Measurements from ENCODE around the gene IQGAP1. TPM values are rescaled to one million over a fixed set of nuclear protein-coding genes. Genes with fewer than 3 reads are reported as not detected.

The IQGAP1 gene
- total RNA-seq, 1 experiment from 2014 or later: 72.4 TPM

GRCh38 chr15:90500171-90500570 is 112.1 kb downstream of the IQGAP1 start:
- Histone ChIP-seq H3K79me1 (ENCODE audit: insufficient read depth, low read depth, low read length, poor library complexity, severe bottlenecking) (no peaks in the 10 kb centered on the region), H2BK20ac (ENCODE audit: low read depth, low read length, poor library complexity, severe bottlenecking) (no peak overlapping the region), H4K5ac (ENCODE audit: insufficient read length, low read depth, low read length) (no peak overlapping the region), H3K27ac (ENCODE audit: insufficient read length, low read depth, low read length) (no peak overlapping the region), H2AK5ac (ENCODE audit: insufficient read length, low read length) (no peak overlapping the region), H2AFZ (ENCODE audit: low read length) (no peak overlapping the region), H3K23ac (ENCODE audit: insufficient read length, low read depth, low read length) (no peak overlapping the region), H3K4me1 (ENCODE audit: insufficient read depth, low read length) (no peaks in the 10 kb centered on the region), H2BK15ac (ENCODE audit: low read depth, low read length) (no peak overlapping the region), H3K23me2 (ENCODE audit: insufficient read length, low read depth, low read length, poor library complexity, severe bottlenecking) (no peaks in the 10 kb centered on the region), H3K4ac (ENCODE audit: low read depth, low read length) (no peak overlapping the region), H2BK12ac (ENCODE audit: insufficient read length, low read depth, low read length) (no peak overlapping the region), H4K91ac (ENCODE audit: insufficient read length, low read depth, low read length) (no peak overlapping the region), H3K56ac (ENCODE audit: insufficient read length, low read depth, low read length) (no peak overlapping the region), H3T11ph (ENCODE audit: low read length) (no peak overlapping the region), H3K27me3 (ENCODE audit: insufficient read depth, low read length) (no peaks in the 10 kb centered on the region), H3K18ac (ENCODE audit: insufficient read length, low read depth, low read length) (no peak overlapping the region), H3K4me2 (ENCODE audit: insufficient read depth, insufficient read length, low read length) (no peak overlapping the region), H3K9me3 (ENCODE audit: control insufficient read depth, low read depth, low read length) (no peaks in the 10 kb centered on the region), H2BK5ac (ENCODE audit: insufficient read length, low read length) (no peak overlapping the region), H4K8ac (replicated peaks; ENCODE audit: insufficient read length, low read depth, low read length) (no peak overlapping the region), H3K9ac (ENCODE audit: extremely low read depth, insufficient read length, low read length) (no peak overlapping the region), H3K14ac (ENCODE audit: insufficient read depth, low read length) (no peak overlapping the region), H4K20me1 (ENCODE audit: control insufficient read depth, insufficient read depth, insufficient read length) (no peaks in the 10 kb centered on the region), H2BK120ac (ENCODE audit: low read depth, low read length, poor library complexity, severe bottlenecking) (no peak overlapping the region), H3K79me2 (ENCODE audit: insufficient read depth, low read length) (no peaks in the 10 kb centered on the region)
- TF ChIP-seq, protein P1, sequence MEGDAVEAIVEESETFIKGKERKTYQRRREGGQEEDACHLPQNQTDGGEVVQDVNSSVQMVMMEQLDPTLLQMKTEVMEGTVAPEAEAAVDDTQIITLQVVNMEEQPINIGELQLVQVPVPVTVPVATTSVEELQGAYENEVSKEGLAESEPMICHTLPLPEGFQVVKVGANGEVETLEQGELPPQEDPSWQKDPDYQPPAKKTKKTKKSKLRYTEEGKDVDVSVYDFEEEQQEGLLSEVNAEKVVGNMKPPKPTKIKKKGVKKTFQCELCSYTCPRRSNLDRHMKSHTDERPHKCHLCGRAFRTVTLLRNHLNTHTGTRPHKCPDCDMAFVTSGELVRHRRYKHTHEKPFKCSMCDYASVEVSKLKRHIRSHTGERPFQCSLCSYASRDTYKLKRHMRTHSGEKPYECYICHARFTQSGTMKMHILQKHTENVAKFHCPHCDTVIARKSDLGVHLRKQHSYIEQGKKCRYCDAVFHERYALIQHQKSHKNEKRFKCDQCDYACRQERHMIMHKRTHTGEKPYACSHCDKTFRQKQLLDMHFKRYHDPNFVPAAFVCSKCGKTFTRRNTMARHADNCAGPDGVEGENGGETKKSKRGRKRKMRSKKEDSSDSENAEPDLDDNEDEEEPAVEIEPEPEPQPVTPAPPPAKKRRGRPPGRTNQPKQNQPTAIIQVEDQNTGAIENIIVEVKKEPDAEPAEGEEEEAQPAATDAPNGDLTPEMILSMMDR (conservative IDR thresholded peaks at IDR 0.05): no peak
- peaks cover 8 to 38% (median 33%) of the 10 kb centered on the region in 3 experiments; a peak in 6 of 7 replicates for H3K36me3 Mint-ChIP-seq (ENCODE audit: insufficient read depth in 1 of 3, low read depth in 3 of 3)
- H3K4me1 Mint-ChIP-seq: no peaks in the 10 kb centered on the region
- no peak overlapping the region for H3K4me3 Mint-ChIP-seq
- no peaks in the 10 kb centered on the region for H3K9me3 Mint-ChIP-seq
- no peak for DNase-seq
- H3K27me3 Mint-ChIP-seq (ENCODE audit: low read depth): no peaks in the 10 kb centered on the region
- no CpG with 5 or more reads among the region's 2 CpGs for WGBS (ENCODE audit: extremely low coverage, insufficient read length, low lambda C conversion rate)
- H3K27ac Mint-ChIP-seq: peak overlapping the region in 1 of 3 experiments; percentile 46; a peak in 1 of 7 replicates

Measured in H9 (cell line).